C4-2B (cell line): ENCODE measurements around the gene TTC6.

ENCODE experiments used
- ZFX ChIP-seq: fragments of 450-650 bp; IDR thresholded peaks from 2 replicates; pipeline ENCODE4 v1.6.1; 2017
- TF ChIP-seq, protein P1 (sequence below): fragments of 450-650 bp; conservative IDR thresholded peaks from 2 replicates; pipeline ENCODE4 v1.5.1; 2017; ENCODE audit warnings: mild to moderate bottlenecking

DNA sequence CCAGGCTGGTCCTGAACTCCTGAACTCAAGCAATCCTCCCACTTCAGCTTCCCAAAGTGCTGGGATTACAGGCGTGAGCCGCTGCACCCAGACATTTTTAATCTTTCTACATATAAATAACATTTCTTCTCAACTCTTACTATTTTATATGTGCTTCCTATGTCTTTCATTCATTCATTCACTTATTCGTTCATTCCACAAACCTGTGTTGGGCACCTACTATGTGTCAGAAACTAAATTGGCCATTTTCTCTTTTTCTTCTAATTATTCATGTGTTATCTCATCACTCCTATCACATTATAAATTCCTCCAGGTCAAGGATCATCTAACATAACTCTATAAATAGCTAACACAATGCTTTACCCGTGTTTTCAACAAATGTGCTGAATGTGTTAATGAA lies 24.0 kb upstream of the TTC6 start:
- TF ChIP-seq, protein P1, sequence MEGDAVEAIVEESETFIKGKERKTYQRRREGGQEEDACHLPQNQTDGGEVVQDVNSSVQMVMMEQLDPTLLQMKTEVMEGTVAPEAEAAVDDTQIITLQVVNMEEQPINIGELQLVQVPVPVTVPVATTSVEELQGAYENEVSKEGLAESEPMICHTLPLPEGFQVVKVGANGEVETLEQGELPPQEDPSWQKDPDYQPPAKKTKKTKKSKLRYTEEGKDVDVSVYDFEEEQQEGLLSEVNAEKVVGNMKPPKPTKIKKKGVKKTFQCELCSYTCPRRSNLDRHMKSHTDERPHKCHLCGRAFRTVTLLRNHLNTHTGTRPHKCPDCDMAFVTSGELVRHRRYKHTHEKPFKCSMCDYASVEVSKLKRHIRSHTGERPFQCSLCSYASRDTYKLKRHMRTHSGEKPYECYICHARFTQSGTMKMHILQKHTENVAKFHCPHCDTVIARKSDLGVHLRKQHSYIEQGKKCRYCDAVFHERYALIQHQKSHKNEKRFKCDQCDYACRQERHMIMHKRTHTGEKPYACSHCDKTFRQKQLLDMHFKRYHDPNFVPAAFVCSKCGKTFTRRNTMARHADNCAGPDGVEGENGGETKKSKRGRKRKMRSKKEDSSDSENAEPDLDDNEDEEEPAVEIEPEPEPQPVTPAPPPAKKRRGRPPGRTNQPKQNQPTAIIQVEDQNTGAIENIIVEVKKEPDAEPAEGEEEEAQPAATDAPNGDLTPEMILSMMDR = no peak
- no peak for TF ChIP-seq ZFX
